ENCODE results near the gene ZBTB37. TPM values are rescaled to one million over a fixed set of nuclear protein-coding genes. Genes with fewer than 3 reads are reported as not detected.

Gene ZBTB37
- total and polyA plus RNA-seq, 2 of the 4 experiments (the other 2 are of a cell fraction), result 1.0 to 13.1 TPM

GRCh38 chr1:173871500-173871899 is 3.3 kb downstream of the ZBTB37 start:
- TF ChIP-seq MXI1 (IDR thresholded peaks at IDR 0.05; ENCODE audit: borderline replicate concordance, low read depth, low read length) (no peak), SMC3 (IDR thresholded peaks at IDR 0.05; ENCODE audit: low read depth, low read length) (no peak), POLR2A (IDR thresholded peaks at IDR 0.05; ENCODE audit: low read depth, low read length) (no peak), CHD1 (IDR thresholded peaks at IDR 0.05; ENCODE audit: low read depth, low read length) (no peak)
- Histone ChIP-seq H2AFZ (replicated peaks; ENCODE audit: low read length, poor library complexity) (no peak overlapping the region), H3K4ac (ENCODE audit: low read depth, low read length) (no peak overlapping the region), H3K18ac (ENCODE audit: low read depth, low read length) (no peak overlapping the region), H3K27ac (ENCODE audit: insufficient read depth, low read length) (no peak overlapping the region), H4K91ac (ENCODE audit: insufficient read depth, low read depth, low read length) (no peak overlapping the region), H3K4me1 (ENCODE audit: control insufficient read depth, insufficient read depth, low read length) (no peaks in the 10 kb centered on the region; the same call in 1 of the 2 replicates), H3K79me1 (ENCODE audit: low read depth in 1 of 2, low read length in 2 of 2) (peaks cover 3 to 37% of the 10 kb centered on the region in 2 experiments; a peak in 3 of 4 replicates), H2BK5ac (ENCODE audit: low read depth, low read length, poor library complexity, severe bottlenecking) (no peak overlapping the region), H4K20me1 (ENCODE audit: insufficient read depth, low read length) (peaks cover 13% of the 10 kb centered on the region), H3K4me3 (ENCODE audit: insufficient read depth, low read depth, low read length) (no peak overlapping the region), H2BK20ac (ENCODE audit: low read depth, low read length) (no peak overlapping the region), H4K5ac (ENCODE audit: low read depth, low read length) (no peak overlapping the region), H3K9ac (ENCODE audit: low read depth, low read length) (no peak overlapping the region), H2AK5ac (ENCODE audit: low read depth, low read length) (no peak overlapping the region), H3K56ac (ENCODE audit: extremely low read depth, insufficient read depth, low read length) (no peak overlapping the region), H3K27me3 (ENCODE audit: control insufficient read depth, insufficient read depth, low read length) (no peaks in the 10 kb centered on the region), H3K9me3 (ENCODE audit: control insufficient read depth, insufficient read depth, low read length) (no peaks in the 10 kb centered on the region), H4K8ac (ENCODE audit: low read depth in 2 of 2, low read length in 2 of 2) (no peak overlapping the region), H2BK15ac (ENCODE audit: low read depth, low read length) (no peak overlapping the region), H3K14ac (replicated peaks; ENCODE audit: low read depth, low read length) (no peak overlapping the region), H2AK9ac (replicated peaks; ENCODE audit: low read depth, low read length, poor library complexity) (no peak overlapping the region), H2BK120ac (ENCODE audit: low read depth, low read length) (no peak overlapping the region), H3K4me2 (ENCODE audit: low read depth, low read length) (no peak overlapping the region), H3K23ac (ENCODE audit: low read depth, low read length) (no peak overlapping the region), H3K36me3 (ENCODE audit: control insufficient read depth, insufficient read depth, low read length) (peaks cover 23% of the 10 kb centered on the region), H3K9me1 (ENCODE audit: insufficient read depth, low read length) (no peaks in the 10 kb centered on the region)
- CTCF ChIA-PET, result no interaction called here
- in situ Hi-C loops (cut with MboI; ENCODE audit: low sequenced_read_pairs), result no loop called here
- dilution Hi-C loops (cut with HindIII; ENCODE audit: low sequenced_read_pairs, unreplicated experiment), result no loop called here
- no CpG with 5 or more reads among the region's 2 CpGs for WGBS, 2 experiments (ENCODE audit: extremely low coverage in 2 of 2, insufficient read length in 1 of 2)
- BruUV-seq (replicated peaks), result no TSS peak
- ATAC-seq (ENCODE audit: low read depth), result no peak
- POLR2A ChIA-PET (ENCODE audit: unreplicated experiment), result interaction anchor here (0.6 kb wide), 1 partner anchor 81 kb away, joined by 5 read pairs; no protein-coding TSS in a partner anchor
- DNase-seq, result no peak
- intact Hi-C loops (cut with micrococcal nuclease), result no loop called here

All from IMR-90 (cell line).